H9 (cell line): ENCODE results near the gene EVI5L. TPM values are rescaled to one million over a fixed set of nuclear protein-coding genes. Genes with fewer than 3 reads are reported as not detected.
A peak's percentile ranks its signal among the peaks of the same experiment; 100 is the strongest.

Experiments used
- DNase-seq: peaks from one replicate; pipeline ENCODE4 v3.0.0-alpha.2; 2017
- H2AFZ ChIP-seq: one replicate; pipeline ENCODE4 v1.6.1; 2013; ENCODE audit warnings: mild to moderate bottlenecking, low read length, control low read depth, moderate library complexity
- H2AK5ac ChIP-seq: 2 replicates; pipeline ENCODE4 v1.6.1; 2013; ENCODE audit warnings: low read length, control low read depth, mixed read lengths; ENCODE audit not compliant: insufficient read length
- H2BK120ac ChIP-seq: one replicate; pipeline ENCODE4 v1.6.1; 2013; ENCODE audit warnings: low read depth, mild to moderate bottlenecking, low read length, control low read depth, inconsistent platforms; ENCODE audit not compliant: poor library complexity, severe bottlenecking
- H2BK12ac ChIP-seq: 2 replicates; pipeline ENCODE4 v1.6.1; 2013; ENCODE audit warnings: low read length, control low read depth, mixed read lengths, low read depth; ENCODE audit not compliant: insufficient read length
- H2BK15ac ChIP-seq: 2 replicates; pipeline ENCODE4 v1.6.1; 2013; ENCODE audit warnings: low read depth, low read length, control low read depth
- H2BK20ac ChIP-seq: one replicate; pipeline ENCODE4 v1.6.1; 2013; ENCODE audit warnings: low read depth, mild to moderate bottlenecking, low read length, control low read depth, inconsistent platforms; ENCODE audit not compliant: poor library complexity, severe bottlenecking
- H2BK5ac ChIP-seq: 2 replicates; pipeline ENCODE4 v1.6.1; 2013; ENCODE audit warnings: low read length, control low read depth, mixed read lengths; ENCODE audit not compliant: insufficient read length
- H3K14ac ChIP-seq: 2 replicates; pipeline ENCODE4 v1.6.1; 2013; ENCODE audit warnings: low read length, control low read depth; ENCODE audit not compliant: insufficient read depth
- H3K18ac ChIP-seq: 2 replicates; pipeline ENCODE4 v1.6.1; 2013; ENCODE audit warnings: low read depth, mild to moderate bottlenecking, mixed read lengths, low read length, control low read depth; ENCODE audit not compliant: insufficient read length
- H3K23ac ChIP-seq: 2 replicates; pipeline ENCODE4 v1.6.1; 2013; ENCODE audit warnings: low read length, control low read depth, mixed read lengths, low read depth; ENCODE audit not compliant: insufficient read length
- H3K23me2 ChIP-seq: 2 replicates; pipeline ENCODE4 v1.6.1; 2013; ENCODE audit warnings: low read depth, mild to moderate bottlenecking, mixed read lengths, low read length, control low read depth; ENCODE audit not compliant: insufficient read length, poor library complexity, severe bottlenecking
- H3K27ac ChIP-seq: 2 replicates; pipeline ENCODE4 v1.5.1; 2013; ENCODE audit warnings: low read length, control low read depth, mixed read lengths, low read depth; ENCODE audit not compliant: insufficient read length
- H3K27me3 ChIP-seq: 2 replicates; pipeline ENCODE4 v1.6.1; 2013; ENCODE audit warnings: low read length, control low read depth, inconsistent platforms; ENCODE audit not compliant: insufficient read depth
- H3K4ac ChIP-seq: 2 replicates; pipeline ENCODE4 v1.6.1; 2013; ENCODE audit warnings: low read depth, mild to moderate bottlenecking, control low read depth, inconsistent platforms, low read length, moderate library complexity
- H3K4me1 ChIP-seq: 2 replicates; pipeline ENCODE4 v1.6.1; 2013; ENCODE audit warnings: low read length, control low read depth, inconsistent platforms; ENCODE audit not compliant: insufficient read depth
- H3K4me2 ChIP-seq: 2 replicates; pipeline ENCODE4 v1.6.1; 2013; ENCODE audit warnings: low read length, control low read depth, mixed read lengths; ENCODE audit not compliant: insufficient read length, insufficient read depth
- H3K56ac ChIP-seq: 2 replicates; pipeline ENCODE4 v1.6.1; 2013; ENCODE audit warnings: low read depth, mild to moderate bottlenecking, mixed read lengths, low read length, control low read depth; ENCODE audit not compliant: insufficient read length
- H3K79me1 ChIP-seq: 2 replicates; pipeline ENCODE4 v1.6.1; 2013; ENCODE audit warnings: low read depth, mild to moderate bottlenecking, moderate library complexity, low read length, control low read depth, inconsistent platforms; ENCODE audit not compliant: insufficient read depth, poor library complexity, severe bottlenecking
- H3K79me2 ChIP-seq: 2 replicates; pipeline ENCODE4 v1.6.1; 2013; ENCODE audit warnings: low read length, control low read depth, inconsistent platforms; ENCODE audit not compliant: insufficient read depth
- H3K9ac ChIP-seq: 2 replicates; pipeline ENCODE4 v1.6.1; 2013; ENCODE audit warnings: low read length, control low read depth, mixed read lengths; ENCODE audit not compliant: insufficient read length; ENCODE audit errors: extremely low read depth
- H3K9me3 ChIP-seq: one replicate; pipeline ENCODE4 v1.6.1; 2013; ENCODE audit warnings: low read depth, low read length, inconsistent platforms; ENCODE audit not compliant: control insufficient read depth
- H3T11ph ChIP-seq: one replicate; pipeline ENCODE4 v1.6.1; 2013; ENCODE audit warnings: mild to moderate bottlenecking, low read length, control low read depth, inconsistent platforms
- H4K20me1 ChIP-seq: one replicate; pipeline ENCODE4 v1.6.1; 2013; ENCODE audit not compliant: control insufficient read depth, insufficient read length, insufficient read depth
- H4K5ac ChIP-seq: 2 replicates; pipeline ENCODE4 v1.6.1; 2013; ENCODE audit warnings: low read depth, mild to moderate bottlenecking, mixed read lengths, low read length, control low read depth; ENCODE audit not compliant: insufficient read length
- H4K8ac ChIP-seq: replicated peaks from 2 replicates; pipeline ENCODE4 v1.6.1; 2013; ENCODE audit warnings: low read length, control low read depth, mixed read lengths, low read depth; ENCODE audit not compliant: insufficient read length
- H4K91ac ChIP-seq: 2 replicates; pipeline ENCODE4 v1.6.1; 2013; ENCODE audit warnings: low read depth, mild to moderate bottlenecking, moderate library complexity, mixed read lengths, low read length, control low read depth; ENCODE audit not compliant: insufficient read length
- H3K27ac Mint-ChIP-seq, 3 experiments: 2 replicates in 2 of 3; 3 replicates in 1 of 3; pipeline ENCODE4 v1.8.0; 2020 to 2021; ENCODE audit warnings: mixed read lengths in 3 of 3, mild to moderate bottlenecking in 1 of 3, moderate library complexity in 1 of 3
- H3K27me3 Mint-ChIP-seq: 2 replicates; pipeline ENCODE4 v1.8.0; 2021; ENCODE audit warnings: low read depth, mild to moderate bottlenecking, moderate library complexity, mixed read lengths
- H3K36me3 Mint-ChIP-seq, 3 experiments: 2 replicates in 2 of 3; 3 replicates in 1 of 3; pipeline ENCODE4 v1.8.0; 2020 to 2021; ENCODE audit warnings: low read depth in 3 of 3, mixed read lengths in 3 of 3; ENCODE audit not compliant: insufficient read depth in 1 of 3
- H3K4me1 Mint-ChIP-seq, 2 experiments: 2 replicates each; pipeline ENCODE4 v1.8.0; 2020; ENCODE audit warnings: mixed read lengths in 2 of 2
- H3K4me3 Mint-ChIP-seq, 2 experiments: 2 replicates in 1 of 2; 3 replicates in 1 of 2; pipeline ENCODE4 v1.8.0; 2020 to 2021; ENCODE audit warnings: mild to moderate bottlenecking in 2 of 2, mixed read lengths in 2 of 2, moderate library complexity in 1 of 2
- H3K9me3 Mint-ChIP-seq, 2 experiments: 2 replicates in 1 of 2; 3 replicates in 1 of 2; pipeline ENCODE4 v1.8.0; 2020; ENCODE audit warnings: mild to moderate bottlenecking in 2 of 2, mixed read lengths in 2 of 2, moderate library complexity in 1 of 2
- CTCF ChIP-seq: fragments of 200-600 bp; sonication (generic); conservative IDR thresholded peaks from 3 replicates; pipeline ENCODE4 v1.8.0; 2021; ENCODE audit warnings: antibody characterized with exemption, mild to moderate bottlenecking
- WGBS: extraction: QIAGEN DNeasy Blood & Tissue Kit; methylation state at CpG from one replicate; pipeline ENCODE4 v1.1.7; 2013; ENCODE audit warnings: missing lambda C conversion rate, low lambda C conversion rate, mixed read lengths; ENCODE audit not compliant: insufficient read length; ENCODE audit errors: extremely low coverage; 5-methylcytosine and 5-hydroxymethylcytosine counted together
- total RNA-seq: library from RNA; stranded (reverse); gene quantifications from 2 replicates; pipeline ENCODE4 v1.2.1, GENCODE V29; 2021

The EVI5L gene
- total RNA-seq, 1 experiment from 2014 or later = 7.1 TPM

GRCh38 chr19:7870571-7871436, 40.8 kb downstream of the EVI5L start:
- Histone ChIP-seq H3T11ph (no peak overlapping the region), H2BK120ac (no peak overlapping the region), H2BK15ac (no peak overlapping the region), H3K9ac (no peak overlapping the region), H3K23me2 (peaks cover 22% of the 10 kb centered on the region), H3K27me3 (peaks cover 1% of the 10 kb centered on the region; the same call in 1 of the 2 replicates), H3K23ac (no peak overlapping the region), H3K18ac (no peak overlapping the region), H3K4ac (no peak overlapping the region), H3K14ac (no peak overlapping the region), H2AFZ (no peak overlapping the region), H2AK5ac (no peak overlapping the region), H4K20me1 (peaks cover 4% of the 10 kb centered on the region), H2BK12ac (no peak overlapping the region), H3K4me2 (peak overlapping the region; percentile 24), H4K5ac (no peak overlapping the region), H3K56ac (no peak overlapping the region), H3K27ac (no peak overlapping the region), H4K91ac (no peak overlapping the region), H4K8ac (no peak overlapping the region), H3K4me1 (no peaks in the 10 kb centered on the region; the same call in 1 of the 2 replicates), H3K9me3 (no peaks in the 10 kb centered on the region), H3K79me1 (no peaks in the 10 kb centered on the region), H2BK20ac (no peak overlapping the region), H3K79me2 (no peaks in the 10 kb centered on the region), H2BK5ac (no peak overlapping the region)
- peak; percentile 98 for DNase-seq
- peaks cover 29% of the 10 kb centered on the region for H3K27me3 Mint-ChIP-seq
- peaks cover 17 to 38% of the 10 kb centered on the region in 2 experiments for H3K4me1 Mint-ChIP-seq
- peaks cover 0 to 6% (median 5%) of the 10 kb centered on the region in 3 experiments; a peak in 4 of 7 replicates for H3K36me3 Mint-ChIP-seq
- TF ChIP-seq CTCF = no peak
- no peaks in the 10 kb centered on the region for H3K9me3 Mint-ChIP-seq
- peak overlapping the region; percentile 83 to 99 (median 98) for H3K27ac Mint-ChIP-seq
- WGBS = no CpG with 5 or more reads among the region's 11 CpGs
- H3K4me3 Mint-ChIP-seq = peak overlapping the region in 1 of 2 experiments; percentile 75; a peak in 3 of 5 replicates
